CD4-positive, alpha-beta memory T cell (primary cell): ENCODE data around the gene TMEM108. TPM values are rescaled to one million over a fixed set of nuclear protein-coding genes. Genes with fewer than 3 reads are reported as not detected.

Experiments
- CTCF ChIA-PET: fragments of 350-600 bp; sonication (Branson Sonifier 250); formaldehyde crosslinking; loops from one replicate; lab custom pipeline; 2021; ENCODE audit warnings: inconsistent platforms; ENCODE audit not compliant: partially characterized antibody; lab: Charles Lee
- POLR2A ChIA-PET: fragments of 350-600 bp; sonication (Branson Sonifier 250); formaldehyde crosslinking; loops from one replicate; lab custom pipeline; 2021; ENCODE audit not compliant: partially characterized antibody; lab: Charles Lee
- DNase-seq, 5 donors: peaks; one replicate each; pipeline versions ENCODE4 v3.0.0 to v3.0.0-alpha.2; 2020 to 2022; ENCODE audit warnings: mixed read lengths in 1 of 5
- H3K27ac ChIP-seq: one replicate; pipeline ENCODE4 v1.7.0; 2013; ENCODE audit warnings: low read depth, low read length
- H3K27me3 ChIP-seq: 2 replicates; pipeline ENCODE4 v1.7.0; 2013; ENCODE audit warnings: mild to moderate bottlenecking, low read length, moderate library complexity; ENCODE audit not compliant: insufficient read depth
- H3K36me3 ChIP-seq: 2 replicates; pipeline ENCODE4 v1.7.0; 2013; ENCODE audit warnings: mild to moderate bottlenecking, low read length, moderate library complexity; ENCODE audit not compliant: insufficient read depth
- H3K4me1 ChIP-seq: 2 replicates; pipeline ENCODE4 v1.7.0; 2013; ENCODE audit warnings: mild to moderate bottlenecking, low read length, moderate library complexity; ENCODE audit not compliant: insufficient read depth
- H3K4me3 ChIP-seq, 2 donors: one replicate each; pipeline ENCODE4 v1.7.0; 2013; ENCODE audit warnings: low read length in 2 of 2, mild to moderate bottlenecking in 1 of 2
- H3K9me3 ChIP-seq, 2 donors: one replicate each; pipeline ENCODE4 v1.7.0; 2013; ENCODE audit warnings: low read length in 2 of 2, control low read depth in 1 of 2; ENCODE audit not compliant: control insufficient read depth in 1 of 2
- H3K27ac Mint-ChIP-seq, 7 donors: one replicate each; pipeline ENCODE4 v1.8.0; 2020 to 2021; ENCODE audit warnings: mixed read lengths in 7 of 7, mild to moderate bottlenecking in 6 of 7, inconsistent platforms in 3 of 7, moderate library complexity in 3 of 7
- H3K27me3 Mint-ChIP-seq, 2 donors: one replicate each; pipeline ENCODE4 v1.8.0; 2020 to 2021; ENCODE audit warnings: mixed read lengths in 2 of 2
- H3K36me3 Mint-ChIP-seq, 2 donors: one replicate each; pipeline ENCODE4 v1.8.0; 2020 to 2021; ENCODE audit warnings: mixed read lengths in 2 of 2, inconsistent platforms in 1 of 2, mild to moderate bottlenecking in 1 of 2
- H3K4me1 Mint-ChIP-seq, 4 donors: one replicate each; pipeline ENCODE4 v1.8.0; 2020 to 2021; ENCODE audit warnings: mixed read lengths in 4 of 4, mild to moderate bottlenecking in 1 of 4
- H3K4me3 Mint-ChIP-seq, 8 donors: one replicate each; pipeline ENCODE4 v1.8.0; 2020 to 2021; ENCODE audit warnings: mixed read lengths in 8 of 8, mild to moderate bottlenecking in 7 of 8, moderate library complexity in 6 of 8, inconsistent platforms in 3 of 8
- H3K9me3 Mint-ChIP-seq, 8 donors: one replicate each; pipeline ENCODE4 v1.8.0; 2020 to 2021; ENCODE audit warnings: mixed read lengths in 8 of 8, mild to moderate bottlenecking in 5 of 8, inconsistent platforms in 3 of 8, moderate library complexity in 1 of 8
- intact Hi-C: fragments of 100-400 bp; cut with micrococcal nuclease; formaldehyde crosslinking; loops from one replicate; pipeline ENCODE4 v1.15.1; 2023
- polyA plus RNA-seq, 2 donors: library from polyadenylated mRNA; unstranded; fragments of 300-500 nt; fragmentation: Illumina TruSeq; gene quantifications; one replicate each; pipeline ENCODE4 v1.2.3, GENCODE V29; 2021
- total RNA-seq, 2 experiments: library from RNA; stranded (reverse); gene quantifications; one replicate each; pipeline ENCODE4 v1.2.3, GENCODE V29; 2021

Gene TMEM108
- total and polyA plus RNA-seq, 4 experiments from 2014 or later: not detected

DNA sequence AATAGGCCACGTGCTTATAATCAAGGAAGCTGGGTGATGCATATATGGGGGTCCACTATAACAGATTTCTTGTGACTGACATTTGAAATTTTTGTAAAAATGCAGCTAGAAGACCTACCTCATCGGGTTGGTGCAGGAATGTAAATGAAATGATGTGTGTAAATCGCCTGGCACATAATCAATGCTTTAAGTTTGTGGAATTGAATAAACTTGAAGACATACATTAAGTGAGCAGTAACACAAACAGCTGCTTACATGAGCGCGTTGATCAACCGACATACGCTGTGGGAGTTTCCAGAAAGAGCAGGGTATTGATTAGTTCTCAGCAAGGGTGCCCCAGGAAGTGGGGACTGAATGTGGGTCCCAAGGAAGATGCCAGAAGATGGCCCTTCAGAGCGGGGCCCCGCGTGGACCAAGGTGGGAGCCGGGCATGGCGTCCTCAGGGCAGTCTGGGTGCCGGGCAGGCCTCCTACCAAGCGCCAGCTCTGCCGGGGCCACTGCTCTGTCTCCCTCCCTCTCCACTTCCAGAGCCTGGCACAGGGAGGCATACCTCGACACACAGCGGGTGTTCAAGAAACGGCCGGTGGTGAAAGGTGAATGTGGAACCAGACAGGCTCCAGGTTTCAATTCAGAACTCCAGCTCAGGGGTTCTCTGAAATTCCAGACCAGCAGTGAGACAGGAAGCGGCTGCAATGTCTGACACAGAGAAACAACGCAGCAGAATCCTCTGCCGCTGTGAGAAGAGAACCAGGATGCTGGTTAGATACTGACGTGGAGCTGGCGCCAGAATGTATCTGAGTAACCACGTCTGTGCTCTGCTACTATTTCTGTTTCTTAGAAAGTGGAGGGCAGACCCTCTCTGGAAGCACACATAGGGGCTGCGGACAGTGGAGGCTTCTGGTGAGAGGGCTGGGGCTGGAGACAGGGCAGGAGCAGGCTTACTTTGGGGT is 374.3 kb downstream of the TMEM108 start:
- Mint-ChIP-seq H3K27ac (peak overlapping the region in 2 of 7 donors; percentile 17 to 71), H3K4me3 (peak overlapping the region in 1 of 8 donors; percentile 35), H3K4me1 (peaks cover 4 to 12% (median 8%) of the 10 kb centered on the region in 4 donors), H3K9me3 (no peaks in the 10 kb centered on the region), H3K36me3 (no peaks in the 10 kb centered on the region), H3K27me3 (peaks cover 0 to 5% of the 10 kb centered on the region in 2 donors)
- Histone ChIP-seq H3K27ac (no peak overlapping the region), H3K4me3 (no peak overlapping the region), H3K4me1 (peaks cover 5% of the 10 kb centered on the region), H3K36me3 (no peaks in the 10 kb centered on the region), H3K9me3 (no peaks in the 10 kb centered on the region), H3K27me3 (no peaks in the 10 kb centered on the region)
- POLR2A ChIA-PET: interaction anchor here (0.5 kb wide), 1 partner anchor 763 kb away, joined by 4 read pairs; no protein-coding TSS in a partner anchor
- CTCF ChIA-PET: interaction anchor here (0.9 to 1.3 kb wide), 2 partner anchors 12 to 686 kb away, joined by 4 read pairs; no protein-coding TSS in a partner anchor
- DNase-seq: no peak
- intact Hi-C loops: no loop called here

- peak overlapping the region in 4 of 7 donors; percentile 5 to 64 (median 13) for H3K27ac Mint-ChIP-seq
- Histone ChIP-seq H3K27ac (no peak overlapping the region), H3K36me3 (no peaks in the 10 kb centered on the region), H3K4me3 (no peak overlapping the region), H3K27me3 (no peaks in the 10 kb centered on the region), H3K9me3 (no peaks in the 10 kb centered on the region), H3K4me1 (peaks cover 5% of the 10 kb centered on the region)
- H3K27me3 Mint-ChIP-seq: peaks cover 0 to 5% of the 10 kb centered on the region in 2 donors
- H3K36me3 Mint-ChIP-seq: no peaks in the 10 kb centered on the region
- H3K9me3 Mint-ChIP-seq: no peaks in the 10 kb centered on the region
- H3K4me1 Mint-ChIP-seq: peaks cover 4 to 12% (median 8%) of the 10 kb centered on the region in 4 donors
- H3K4me3 Mint-ChIP-seq: peak overlapping the region in 2 of 8 donors; percentile 30 to 35
- ChIA-PET POLR2A (no interaction called here), CTCF (no interaction called here)
- intact Hi-C loops: no loop called here
- no peak for DNase-seq
These were observed 375.2 kb downstream of the TMEM108 start for GRCh38 chr3:133413161-133414020.

DNA sequence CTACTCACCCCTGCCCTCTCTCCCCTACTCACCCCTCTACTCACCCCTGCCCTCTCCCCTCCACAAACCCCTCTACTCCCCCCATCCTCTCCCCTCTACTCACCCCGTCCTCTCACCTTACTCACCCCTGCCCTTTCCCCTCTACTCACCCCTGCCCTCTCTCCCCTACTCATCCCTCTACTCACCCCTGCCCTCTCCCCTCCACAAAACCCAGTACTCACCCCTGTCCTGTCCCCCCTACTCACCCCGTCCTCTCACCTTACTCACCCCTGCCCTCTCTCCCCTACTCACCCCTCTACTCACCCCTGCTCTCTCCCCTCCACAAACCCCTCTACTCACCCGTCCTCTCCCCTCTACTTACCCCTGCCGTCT is 375.8 kb downstream of the TMEM108 start:
- peaks cover 4 to 12% (median 8%) of the 10 kb centered on the region in 4 donors for H3K4me1 Mint-ChIP-seq
- POLR2A ChIA-PET: no interaction called here
- H3K36me3 ChIP-seq: no peaks in the 10 kb centered on the region
- H3K36me3 Mint-ChIP-seq: no peaks in the 10 kb centered on the region
- H3K27me3 Mint-ChIP-seq: peaks cover 0 to 5% of the 10 kb centered on the region in 2 donors
- intact Hi-C loops: no loop called here
- peaks cover 5% of the 10 kb centered on the region for H3K4me1 ChIP-seq
- H3K27me3 ChIP-seq: no peaks in the 10 kb centered on the region
- no peak overlapping the region for H3K27ac Mint-ChIP-seq
- no peak overlapping the region for H3K4me3 ChIP-seq
- CTCF ChIA-PET: no interaction called here
- H3K4me3 Mint-ChIP-seq: no peak overlapping the region
- no peaks in the 10 kb centered on the region for H3K9me3 ChIP-seq
- H3K27ac ChIP-seq: no peak overlapping the region
- H3K9me3 Mint-ChIP-seq: no peaks in the 10 kb centered on the region
- no peak for DNase-seq

DNA sequence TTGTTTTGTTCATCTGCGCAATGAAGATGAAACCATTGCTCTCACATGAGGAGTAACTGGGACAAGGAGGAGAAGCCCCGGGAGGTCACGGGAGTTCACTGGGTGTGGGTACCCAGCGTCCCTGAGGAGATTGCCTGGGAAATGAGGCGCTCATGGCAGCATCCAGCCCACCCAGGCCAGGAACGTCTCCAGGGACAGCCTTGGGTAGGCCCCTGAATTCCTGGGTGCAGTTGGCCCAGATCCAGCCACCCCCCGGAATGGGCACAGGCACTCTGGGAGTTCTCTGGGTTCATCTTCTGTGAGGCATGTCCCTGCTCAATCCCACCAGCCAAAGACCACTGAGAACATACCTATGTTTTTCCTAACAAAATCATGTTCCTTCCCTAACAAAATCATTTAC is 380.2 kb downstream of the TMEM108 start:
- H3K36me3 Mint-ChIP-seq: no peaks in the 10 kb centered on the region
- POLR2A ChIA-PET: no interaction called here

GRCh38 chr3:133419151-133419909 is 381.1 kb downstream of the TMEM108 start:
- POLR2A ChIA-PET: no interaction called here
- Mint-ChIP-seq H3K27ac (no peak overlapping the region), H3K27me3 (peaks cover 3 to 9% of the 10 kb centered on the region in 2 donors), H3K36me3 (no peaks in the 10 kb centered on the region), H3K4me3 (no peak overlapping the region), H3K9me3 (no peaks in the 10 kb centered on the region), H3K4me1 (peaks cover 0 to 8% (median 3%) of the 10 kb centered on the region in 4 donors)
- Histone ChIP-seq H3K27me3 (no peaks in the 10 kb centered on the region), H3K4me1 (peaks cover 4% of the 10 kb centered on the region), H3K4me3 (no peak overlapping the region), H3K27ac (no peak overlapping the region), H3K9me3 (no peaks in the 10 kb centered on the region), H3K36me3 (no peaks in the 10 kb centered on the region)
- intact Hi-C loops: no loop called here
- CTCF ChIA-PET: interaction anchor here (1.2 kb wide), 1 partner anchor 693 kb away, joined by 3 read pairs; no protein-coding TSS in a partner anchor
- no peak for DNase-seq

More for the DNA sequence above, 380.2 kb downstream of the TMEM108 start:
- no peaks in the 10 kb centered on the region for H3K36me3 ChIP-seq
- intact Hi-C loops: no loop called here
- H3K9me3 ChIP-seq: no peaks in the 10 kb centered on the region
- H3K4me3 ChIP-seq: no peak overlapping the region
- no peak for DNase-seq
- peaks cover 2 to 5% of the 10 kb centered on the region in 2 donors for H3K27me3 Mint-ChIP-seq
- H3K9me3 Mint-ChIP-seq: no peaks in the 10 kb centered on the region
- H3K4me3 Mint-ChIP-seq: no peak overlapping the region
- peaks cover 2 to 4% (median 3%) of the 10 kb centered on the region in 4 donors for H3K4me1 Mint-ChIP-seq
- CTCF ChIA-PET: no interaction called here
- H3K27ac ChIP-seq: no peak overlapping the region
- H3K27me3 ChIP-seq: no peaks in the 10 kb centered on the region
- H3K27ac Mint-ChIP-seq: no peak overlapping the region
- H3K4me1 ChIP-seq: no peaks in the 10 kb centered on the region

DNA sequence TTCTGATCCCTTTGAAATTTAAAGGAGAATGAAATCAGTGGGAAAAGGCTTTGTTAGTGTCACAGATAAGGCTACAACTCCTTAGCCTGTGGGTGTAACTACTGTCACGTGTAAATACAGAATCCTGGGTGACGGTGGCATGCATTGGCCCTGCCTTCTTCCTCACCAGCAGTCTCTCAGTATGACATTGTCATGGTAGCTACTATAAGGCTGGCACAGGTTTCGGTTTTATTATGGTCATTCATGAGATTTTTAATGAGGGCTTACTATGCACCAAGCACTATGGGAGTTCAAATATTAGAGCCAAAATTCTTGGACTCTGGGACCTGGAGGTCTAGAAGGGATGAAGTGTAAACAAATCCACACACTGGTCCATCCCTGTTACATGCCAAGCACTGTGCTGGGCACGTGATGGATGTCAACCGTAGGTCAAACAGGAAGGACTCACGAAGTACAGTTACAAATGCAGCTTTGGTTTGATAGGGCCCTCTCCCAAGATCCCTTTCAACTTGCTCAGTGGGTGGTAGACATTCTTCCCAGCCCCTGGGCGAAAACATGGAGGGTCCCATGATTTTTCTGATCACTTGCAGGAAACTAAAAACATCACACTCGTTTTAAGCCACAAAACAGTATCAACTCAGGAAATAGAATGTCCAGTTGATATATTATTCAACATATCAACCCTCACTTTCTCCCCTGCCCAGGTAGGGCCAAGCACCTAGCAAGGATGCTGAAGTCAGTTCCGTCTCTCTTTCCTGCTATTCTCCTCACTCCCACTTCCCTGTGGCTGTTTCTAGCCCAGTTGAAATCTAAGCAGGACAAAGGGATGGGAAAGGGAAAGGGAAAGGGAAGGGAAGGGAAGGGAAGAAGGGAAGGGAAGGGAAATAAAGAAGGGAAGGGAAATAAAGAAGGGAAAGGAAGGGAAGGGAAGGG is 387.0 kb downstream of the TMEM108 start:
- Histone ChIP-seq H3K27ac (no peak overlapping the region), H3K9me3 (no peaks in the 10 kb centered on the region), H3K36me3 (no peaks in the 10 kb centered on the region), H3K4me3 (no peak overlapping the region), H3K27me3 (no peaks in the 10 kb centered on the region), H3K4me1 (peaks cover 4% of the 10 kb centered on the region)
- POLR2A ChIA-PET: no interaction called here
- intact Hi-C loops: no loop called here
- H3K27me3 Mint-ChIP-seq: peaks cover 3 to 10% of the 10 kb centered on the region in 2 donors
- CTCF ChIA-PET: interaction anchor here (1.0 to 8.2 kb wide), 6 partner anchors 11 to 766 kb away, joined by 3 to 145 read pairs (median 8); no protein-coding TSS in a partner anchor
- H3K9me3 Mint-ChIP-seq: no peaks in the 10 kb centered on the region
- DNase-seq: no peak
- H3K36me3 Mint-ChIP-seq: peaks cover 0 to 3% of the 10 kb centered on the region in 2 donors
- H3K4me1 Mint-ChIP-seq: peaks cover 0 to 9% (median 3%) of the 10 kb centered on the region in 4 donors
- no peak overlapping the region for H3K4me3 Mint-ChIP-seq
- peak overlapping the region in 2 of 7 donors; percentile 48 to 75 for H3K27ac Mint-ChIP-seq
